Upper lobe of left lung (tissue), 6 donors: Measurements from ENCODE around the gene SGMS1. TPM values are rescaled to one million over a fixed set of nuclear protein-coding genes. Genes with fewer than 3 reads are reported as not detected.

ENCODE experiments used
- ATAC-seq, 2 donors: fragments of 200-7000 bp; cut with Tn5 transposase; one replicate each; pipeline ENCODE4 v1.9.1; 2022; ENCODE audit warnings: mild to moderate bottlenecking in 2 of 2, moderate library complexity in 2 of 2; ENCODE audit not compliant: low FRiP score in 2 of 2
- DNase-seq, 2 donors: peaks; one replicate each; pipeline ENCODE4 v3.0.0-alpha.2; 2019 to 2020
- H3K27ac ChIP-seq, 4 donors: fragments of 200-600 bp; sonication (generic); one replicate each; pipeline ENCODE4 v1.5.1; 2016 to 2019
- H3K27me3 ChIP-seq, 4 donors: fragments of 200-600 bp; sonication (generic); one replicate each; pipeline ENCODE4 v1.5.1; 2017 to 2019
- H3K36me3 ChIP-seq, 4 donors: fragments of 200-600 bp; sonication (generic); one replicate each; pipeline ENCODE4 v1.5.1; 2016 to 2019
- H3K4me1 ChIP-seq, 4 donors: fragments of 200-600 bp; sonication (generic); one replicate each; pipeline ENCODE4 v1.5.1; 2018 to 2019
- H3K4me3 ChIP-seq, 4 donors: fragments of 200-600 bp; sonication (generic); one replicate each; pipeline ENCODE4 v1.5.1; 2017 to 2019; ENCODE audit warnings: mild to moderate bottlenecking in 2 of 4, moderate library complexity in 1 of 4
- H3K9me3 ChIP-seq, 4 donors: fragments of 200-600 bp; sonication (generic); one replicate each; pipeline ENCODE4 v1.5.1; 2018 to 2019
- EP300 ChIP-seq, 4 donors: sonication (generic); formaldehyde crosslinking; IDR thresholded peaks; one replicate each; pipeline ENCODE4 v1.5.1; 2017; ENCODE audit warnings: antibody characterized with exemption in 4 of 4, control low read depth in 2 of 4
- POLR2A ChIP-seq, 4 donors: fragments of 450-650 bp; IDR thresholded peaks; one replicate each; pipeline ENCODE4 v1.5.1; 2016 to 2017; ENCODE audit warnings: antibody characterized with exemption in 4 of 4, mild to moderate bottlenecking in 2 of 4
- POLR2AphosphoS5 ChIP-seq, 2 donors: sonication (generic); formaldehyde crosslinking; IDR thresholded peaks; one replicate each; pipeline ENCODE4 v1.5.1; 2017; ENCODE audit warnings: antibody characterized with exemption in 2 of 2
- WGBS, 2 donors: methylation state at CpG; one replicate each; pipeline ENCODE4 v1.1.5; 2017 to 2018; 5-methylcytosine and 5-hydroxymethylcytosine counted together
- total RNA-seq, 6 donors: library from RNA; depleted of rRNA in 4 of 6; stranded (reverse); fragments of >200 nt in 4 of 6; gene quantifications; one replicate each; pipeline versions ENCODE4 v1.1.0 to v1.2.1, GENCODE V29; 2016 to 2021
- TF ChIP-seq, protein P1 (sequence below), 6 experiments: fragments of 450-650 bp in 4 of 6; fragments of 200-600 bp in 2 of 6; sonication (generic) in 2 of 6; IDR thresholded peaks; one replicate each; pipeline ENCODE4 v1.5.1; 2016 to 2019; ENCODE audit warnings: antibody characterized with exemption in 6 of 6
- donor health status: DM: no; HTN: no; CAD: no; lungs with moderate emphysema.
- donor health status: DM: no; HTN: yes; CAD: no; lungs with severe emphysema.

The SGMS1 gene
- total RNA-seq, 6 donors from 2014 or later, result 66.7 to 230 (median 173) TPM

GRCh38 chr10:50533296-50533695 is 90.5 kb downstream of the SGMS1 start:
- no peak for DNase-seq
- H3K27me3 ChIP-seq, result no peaks in the 10 kb centered on the region
- H3K4me1 ChIP-seq, result no peaks in the 10 kb centered on the region
- WGBS, 2 donors, result 77 to 88% methylated on average over 1 of the region's 1 CpG
- no peak for ATAC-seq
- no peaks in the 10 kb centered on the region for H3K9me3 ChIP-seq
- H3K27ac ChIP-seq, result no peak overlapping the region
- TF ChIP-seq, protein P1, sequence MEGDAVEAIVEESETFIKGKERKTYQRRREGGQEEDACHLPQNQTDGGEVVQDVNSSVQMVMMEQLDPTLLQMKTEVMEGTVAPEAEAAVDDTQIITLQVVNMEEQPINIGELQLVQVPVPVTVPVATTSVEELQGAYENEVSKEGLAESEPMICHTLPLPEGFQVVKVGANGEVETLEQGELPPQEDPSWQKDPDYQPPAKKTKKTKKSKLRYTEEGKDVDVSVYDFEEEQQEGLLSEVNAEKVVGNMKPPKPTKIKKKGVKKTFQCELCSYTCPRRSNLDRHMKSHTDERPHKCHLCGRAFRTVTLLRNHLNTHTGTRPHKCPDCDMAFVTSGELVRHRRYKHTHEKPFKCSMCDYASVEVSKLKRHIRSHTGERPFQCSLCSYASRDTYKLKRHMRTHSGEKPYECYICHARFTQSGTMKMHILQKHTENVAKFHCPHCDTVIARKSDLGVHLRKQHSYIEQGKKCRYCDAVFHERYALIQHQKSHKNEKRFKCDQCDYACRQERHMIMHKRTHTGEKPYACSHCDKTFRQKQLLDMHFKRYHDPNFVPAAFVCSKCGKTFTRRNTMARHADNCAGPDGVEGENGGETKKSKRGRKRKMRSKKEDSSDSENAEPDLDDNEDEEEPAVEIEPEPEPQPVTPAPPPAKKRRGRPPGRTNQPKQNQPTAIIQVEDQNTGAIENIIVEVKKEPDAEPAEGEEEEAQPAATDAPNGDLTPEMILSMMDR (IDR thresholded peaks at IDR 0.05), result no peak
- no peak for TF ChIP-seq POLR2A (IDR thresholded peaks at IDR 0.05)
- no peak for TF ChIP-seq EP300 (IDR thresholded peaks at IDR 0.05)
- TF ChIP-seq POLR2AphosphoS5 (IDR thresholded peaks at IDR 0.05), result no peak
- no peaks in the 10 kb centered on the region for H3K36me3 ChIP-seq
- H3K4me3 ChIP-seq, result no peak overlapping the region

DNA sequence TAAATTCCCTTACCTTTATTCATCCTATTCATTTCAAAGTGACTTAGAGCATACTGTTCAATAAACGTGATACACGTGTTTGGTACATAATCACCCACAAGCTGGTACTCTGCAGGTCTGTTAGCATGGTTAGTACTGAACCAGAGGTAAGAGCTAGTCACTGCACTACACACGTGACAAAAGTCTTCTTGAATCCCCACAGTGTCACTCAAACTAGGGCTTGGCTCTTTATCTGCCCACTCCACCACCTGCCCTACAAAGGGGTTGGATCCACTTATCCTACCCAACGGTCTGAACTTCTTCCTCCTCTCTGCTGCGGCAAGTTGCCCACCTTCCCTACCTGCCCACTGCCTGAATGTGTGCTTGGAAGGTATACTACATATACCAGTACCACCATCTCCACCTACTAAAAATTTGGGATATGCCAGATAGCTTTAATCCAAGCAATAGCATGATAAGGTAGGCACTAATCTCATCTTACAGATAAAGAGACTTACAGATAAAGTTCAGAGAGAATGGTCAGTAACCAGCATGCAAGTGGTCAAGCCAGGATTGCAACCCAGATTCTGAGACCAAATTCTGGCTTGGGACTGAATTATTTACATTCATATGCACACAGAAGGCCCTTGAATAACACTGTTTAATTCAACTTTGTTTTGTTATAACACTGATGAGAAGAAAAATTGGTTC is 92.2 kb downstream of the SGMS1 start:
- no peak for TF ChIP-seq POLR2A (IDR thresholded peaks at IDR 0.05)
- no peak for TF ChIP-seq EP300 (IDR thresholded peaks at IDR 0.05)
- TF ChIP-seq POLR2AphosphoS5 (IDR thresholded peaks at IDR 0.05), result no peak
- Histone ChIP-seq H3K4me3 (no peak overlapping the region), H3K36me3 (no peaks in the 10 kb centered on the region), H3K27me3 (no peaks in the 10 kb centered on the region), H3K9me3 (no peaks in the 10 kb centered on the region), H3K27ac (no peak overlapping the region), H3K4me1 (no peaks in the 10 kb centered on the region)
- DNase-seq (no peak), ATAC-seq (no peak)
- WGBS, 2 donors, result 79 to 83% methylated on average over 5 of the region's 5 CpGs

GRCh38 chr10:50529660-50530059 is 94.1 kb downstream of the SGMS1 start:
- no peak overlapping the region for H3K27ac ChIP-seq
- DNase-seq (no peak), ATAC-seq (no peak)
- no peaks in the 10 kb centered on the region for H3K36me3 ChIP-seq
- no peak overlapping the region for H3K4me3 ChIP-seq
- H3K4me1 ChIP-seq, result no peaks in the 10 kb centered on the region
- TF ChIP-seq, protein P1 (IDR thresholded peaks at IDR 0.05), result no peak
- TF ChIP-seq POLR2AphosphoS5 (IDR thresholded peaks at IDR 0.05) (no peak), POLR2A (IDR thresholded peaks at IDR 0.05) (no peak)
- H3K27me3 ChIP-seq, result no peaks in the 10 kb centered on the region
- H3K9me3 ChIP-seq, result no peaks in the 10 kb centered on the region
- WGBS, 2 donors, result 91 to 93% methylated on average over 5 of the region's 5 CpGs

GRCh38 chr10:50528206-50528605 is 95.5 kb downstream of the SGMS1 start:
- no peak overlapping the region for H3K27ac ChIP-seq
- 93 to 96% methylated on average over 2 of the region's 2 CpGs for WGBS, 2 donors
- H3K27me3 ChIP-seq, result no peaks in the 10 kb centered on the region
- H3K36me3 ChIP-seq, result no peaks in the 10 kb centered on the region
- DNase-seq (no peak), ATAC-seq (no peak)
- TF ChIP-seq, protein P1 (IDR thresholded peaks at IDR 0.05), result no peak
- TF ChIP-seq POLR2A (IDR thresholded peaks at IDR 0.05) (no peak), POLR2AphosphoS5 (IDR thresholded peaks at IDR 0.05) (no peak), EP300 (IDR thresholded peaks at IDR 0.05) (no peak)
- H3K4me1 ChIP-seq, result no peaks in the 10 kb centered on the region
- H3K4me3 ChIP-seq, result no peak overlapping the region
- H3K9me3 ChIP-seq, result no peaks in the 10 kb centered on the region

GRCh38 chr10:50527442-50528043 is 96.2 kb downstream of the SGMS1 start:
- no peaks in the 10 kb centered on the region for H3K9me3 ChIP-seq
- no peak overlapping the region for H3K4me3 ChIP-seq
- WGBS, 2 donors, result 71 to 76% methylated on average over 7 of the region's 7 CpGs
- no peaks in the 10 kb centered on the region for H3K36me3 ChIP-seq
- no peaks in the 10 kb centered on the region for H3K4me1 ChIP-seq
- no peak overlapping the region for H3K27ac ChIP-seq
- no peak for TF ChIP-seq POLR2AphosphoS5 (IDR thresholded peaks at IDR 0.05)
- TF ChIP-seq POLR2A (IDR thresholded peaks at IDR 0.05), result no peak
- TF ChIP-seq, protein P1 (IDR thresholded peaks at IDR 0.05), result no peak
- TF ChIP-seq EP300 (IDR thresholded peaks at IDR 0.05), result no peak
- ATAC-seq (no peak), DNase-seq (no peak)
- no peaks in the 10 kb centered on the region for H3K27me3 ChIP-seq
